GM10266 (cell line): ENCODE data around the gene SLC30A3.

Source experiments
- DNase-seq: peaks from one replicate; pipeline ENCODE4 v3.0.0; 2012; ENCODE audit errors: extremely low spot score
- TF ChIP-seq, protein P1 (sequence below): IDR thresholded peaks from 2 replicates; pipeline ENCODE4 v1.5.1; 2012; ENCODE audit warnings: mild to moderate bottlenecking, low read depth; ENCODE audit not compliant: control insufficient read depth, insufficient read depth; ENCODE audit errors: missing control alignments

The SLC30A3 gene

DNA sequence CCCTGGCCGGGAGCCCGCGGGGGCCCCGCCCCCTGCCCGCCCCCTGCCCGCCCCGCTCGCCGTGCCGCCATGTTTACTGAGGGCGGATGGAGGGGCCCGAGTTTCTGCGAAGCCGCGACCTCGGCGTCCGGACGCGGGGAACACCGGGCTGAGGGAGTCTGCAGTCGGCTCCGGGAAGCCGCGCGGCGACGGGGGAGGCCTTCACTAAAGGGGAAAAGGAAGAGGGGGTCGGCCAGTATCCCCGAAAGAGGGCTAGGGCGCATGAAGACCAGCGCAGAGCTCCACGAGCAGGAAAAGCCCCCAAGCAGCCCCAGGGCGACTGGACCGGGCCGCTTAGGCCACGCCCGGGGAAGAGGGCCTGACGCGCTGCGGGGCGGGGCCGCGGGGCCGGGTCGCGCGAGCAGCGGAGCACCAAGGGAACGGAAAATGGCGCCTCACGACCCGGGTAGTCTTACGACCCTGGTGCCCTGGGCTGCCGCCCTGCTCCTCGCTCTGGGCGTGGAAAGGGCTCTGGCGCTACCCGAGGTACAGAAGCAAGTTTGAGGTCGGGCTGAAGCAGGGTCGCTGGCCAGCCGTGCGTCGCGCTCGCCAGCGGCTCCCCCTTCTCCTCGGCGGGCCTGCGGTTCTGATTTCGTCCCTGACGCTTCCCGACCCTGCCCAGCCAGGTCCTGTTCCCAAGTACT is 50.8 kb downstream of the SLC30A3 start, which contains the start of the genes ATRAID and SLC5A6:
Gene ATRAID, plus strand, starts transcription at position 99 of the 683 bp plus-strand sequence. Its CDS starts 328 bp downstream, at position 427.
Gene SLC5A6, minus strand, starts transcription at position 326 of the 683 bp plus-strand sequence. CDS start 4,618 bp downstream, outside the sequence.
- TF ChIP-seq, protein P1, sequence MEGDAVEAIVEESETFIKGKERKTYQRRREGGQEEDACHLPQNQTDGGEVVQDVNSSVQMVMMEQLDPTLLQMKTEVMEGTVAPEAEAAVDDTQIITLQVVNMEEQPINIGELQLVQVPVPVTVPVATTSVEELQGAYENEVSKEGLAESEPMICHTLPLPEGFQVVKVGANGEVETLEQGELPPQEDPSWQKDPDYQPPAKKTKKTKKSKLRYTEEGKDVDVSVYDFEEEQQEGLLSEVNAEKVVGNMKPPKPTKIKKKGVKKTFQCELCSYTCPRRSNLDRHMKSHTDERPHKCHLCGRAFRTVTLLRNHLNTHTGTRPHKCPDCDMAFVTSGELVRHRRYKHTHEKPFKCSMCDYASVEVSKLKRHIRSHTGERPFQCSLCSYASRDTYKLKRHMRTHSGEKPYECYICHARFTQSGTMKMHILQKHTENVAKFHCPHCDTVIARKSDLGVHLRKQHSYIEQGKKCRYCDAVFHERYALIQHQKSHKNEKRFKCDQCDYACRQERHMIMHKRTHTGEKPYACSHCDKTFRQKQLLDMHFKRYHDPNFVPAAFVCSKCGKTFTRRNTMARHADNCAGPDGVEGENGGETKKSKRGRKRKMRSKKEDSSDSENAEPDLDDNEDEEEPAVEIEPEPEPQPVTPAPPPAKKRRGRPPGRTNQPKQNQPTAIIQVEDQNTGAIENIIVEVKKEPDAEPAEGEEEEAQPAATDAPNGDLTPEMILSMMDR = no peak
- DNase-seq = peak; percentile 96

DNA sequence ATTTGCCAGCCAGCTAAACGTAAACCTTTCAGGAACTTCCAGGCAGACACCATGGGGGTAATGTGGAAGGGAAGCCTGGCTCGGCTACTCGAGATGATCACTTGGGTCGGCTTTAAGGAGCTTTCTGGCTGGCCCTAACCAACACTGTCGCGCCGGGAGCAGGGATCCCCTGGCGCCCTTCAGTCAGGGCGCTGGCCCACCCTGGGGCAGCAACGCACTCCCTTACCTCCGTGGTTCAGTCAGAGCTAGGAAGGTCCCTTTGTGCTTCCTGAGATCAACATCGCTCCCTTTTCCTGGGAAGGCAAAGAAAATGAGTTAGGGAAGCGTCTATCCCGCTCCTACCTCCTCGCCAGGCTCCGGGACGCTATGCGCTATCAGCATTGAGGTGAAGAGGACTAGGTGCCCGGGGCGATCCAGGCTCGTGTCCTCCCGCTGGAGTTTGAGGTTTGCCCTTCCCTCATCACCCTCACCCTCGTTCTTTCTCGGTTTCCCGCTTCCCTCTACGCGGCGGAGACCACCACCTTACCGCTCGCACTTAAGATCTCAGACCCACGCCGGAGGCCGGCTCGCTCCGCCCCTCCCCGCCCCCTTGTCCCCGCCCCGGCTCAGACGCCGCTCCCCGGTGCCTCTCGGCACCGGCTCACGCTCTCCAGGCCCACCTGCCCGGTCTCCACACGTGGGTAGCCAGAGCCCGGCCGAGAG is 51.5 kb downstream of the SLC30A3 start:
- peak; percentile 53 for DNase-seq
- TF ChIP-seq, protein P1 = no peak

DNA sequence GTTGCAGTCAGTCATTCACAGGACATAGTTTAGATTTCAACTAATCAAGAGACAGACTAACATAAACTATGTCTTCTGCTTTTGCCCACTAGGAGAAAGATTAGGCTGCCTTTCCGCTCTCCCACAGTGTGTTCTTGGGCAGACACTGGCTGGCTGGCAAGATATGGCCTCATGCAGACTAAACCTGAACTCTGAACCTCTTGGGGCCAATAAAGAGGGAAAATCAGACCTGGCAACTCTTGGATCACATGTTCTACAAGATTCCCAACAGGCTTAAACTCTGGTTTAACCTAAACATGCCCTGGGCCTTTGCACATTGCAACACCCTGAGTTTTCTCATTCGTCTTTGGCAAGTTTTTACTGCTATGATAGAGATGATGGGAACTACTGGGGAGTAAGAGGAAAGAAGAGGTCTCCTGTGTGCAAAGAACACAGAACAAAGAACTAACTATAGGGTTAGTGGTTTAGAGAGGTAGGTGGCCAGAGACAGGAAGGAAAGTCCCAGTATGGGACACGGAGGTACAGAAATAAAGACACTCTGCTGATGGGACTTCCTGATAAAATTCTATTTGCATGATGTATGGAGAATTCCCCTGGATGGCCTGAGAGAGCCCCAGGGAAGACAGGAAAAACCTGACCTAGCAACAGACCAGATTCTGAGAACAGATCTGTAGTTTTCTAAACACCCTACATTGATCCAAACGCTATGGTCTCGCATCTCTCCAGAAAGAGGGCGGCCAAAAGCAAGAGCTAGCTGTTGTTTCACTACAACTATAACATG is 53.0 kb downstream of the SLC30A3 start:
- TF ChIP-seq, protein P1 = no peak
- peak; percentile 62 for DNase-seq

DNA sequence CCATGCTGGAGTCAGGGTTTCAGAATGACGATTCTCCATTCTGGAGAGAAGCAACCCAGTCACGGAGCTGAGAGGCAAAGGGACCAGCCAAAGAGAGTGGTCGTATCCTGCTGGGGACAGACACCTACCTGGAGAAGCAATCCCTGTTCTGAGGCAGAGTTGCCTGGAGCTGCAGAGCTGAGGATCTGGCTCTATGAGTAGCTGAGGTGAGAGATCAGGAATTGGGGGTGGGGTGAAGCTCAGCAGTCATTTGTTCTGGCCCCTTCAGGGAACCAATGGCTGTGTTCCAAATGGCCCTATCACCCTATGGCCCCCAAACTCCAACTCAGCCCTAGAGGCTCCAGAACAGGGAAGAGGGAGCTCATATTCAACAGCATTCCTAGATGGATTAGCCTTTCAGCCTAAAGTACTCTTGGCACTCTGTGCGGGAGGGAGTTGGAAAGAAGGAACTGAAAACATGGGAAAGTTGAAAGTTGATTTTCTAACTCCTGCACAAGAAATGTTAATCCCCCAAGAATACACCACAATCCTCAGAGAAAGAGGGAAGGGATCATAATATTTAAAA is 54.3 kb downstream of the SLC30A3 start:
- DNase-seq = no peak
- TF ChIP-seq, protein P1 = no peak

DNA sequence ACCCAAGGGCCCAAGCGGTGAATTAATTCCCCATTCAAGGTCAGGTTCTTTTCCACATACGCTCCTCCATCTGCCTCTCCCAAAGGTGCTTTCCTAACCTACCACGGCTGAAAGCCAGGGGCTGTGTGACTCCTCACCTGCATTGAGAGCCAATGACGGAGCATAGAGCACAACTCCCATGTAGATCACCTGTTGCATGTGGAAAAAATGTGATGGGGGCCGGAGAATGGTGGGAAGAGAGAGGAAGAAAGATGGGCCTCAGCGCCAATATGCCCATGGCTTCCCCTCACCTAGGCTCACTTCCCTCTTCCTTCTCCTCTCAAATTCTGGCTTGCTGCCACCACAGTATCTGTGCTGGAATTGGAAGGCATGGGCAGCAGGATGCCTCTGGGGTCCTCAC is 56.5 kb downstream of the SLC30A3 start:
- TF ChIP-seq, protein P1 = no peak
- no peak for DNase-seq

DNA sequence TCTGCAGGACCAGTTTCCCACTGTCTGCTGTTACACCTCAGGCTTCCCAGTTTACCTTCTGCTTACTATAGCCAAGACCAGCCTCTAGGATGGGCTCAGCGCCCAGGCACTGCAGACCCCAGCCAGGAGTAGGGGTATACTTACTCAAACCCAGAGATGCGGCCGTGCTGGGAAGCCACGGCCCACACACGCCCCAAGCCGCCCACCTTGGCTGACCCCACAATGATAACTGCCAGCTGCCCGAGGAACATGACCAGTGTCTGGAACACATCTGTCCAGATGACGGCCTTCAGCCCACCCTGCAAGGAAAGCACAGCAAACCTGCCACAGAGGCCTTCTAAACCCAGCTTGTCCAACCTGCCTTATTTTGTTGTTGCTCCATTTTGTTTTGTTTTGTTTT is 57.6 kb downstream of the SLC30A3 start:
- no peak for DNase-seq
- TF ChIP-seq, protein P1 = no peak
